IPS-18c (cell line): ENCODE results near the gene CC2D1A.

ENCODE experiments used
- H3K4me3 ChIP-seq: 2 replicates; pipeline ENCODE4 v1.7.0; 2013; ENCODE audit warnings: low read depth, mild to moderate bottlenecking, low read length, moderate library complexity; ENCODE audit not compliant: insufficient read depth
- H3K9me3 ChIP-seq: one replicate; pipeline ENCODE4 v1.6.1; 2013; ENCODE audit warnings: mild to moderate bottlenecking, low read length, moderate library complexity; ENCODE audit not compliant: control insufficient read depth, insufficient read depth

Gene CC2D1A

DNA sequence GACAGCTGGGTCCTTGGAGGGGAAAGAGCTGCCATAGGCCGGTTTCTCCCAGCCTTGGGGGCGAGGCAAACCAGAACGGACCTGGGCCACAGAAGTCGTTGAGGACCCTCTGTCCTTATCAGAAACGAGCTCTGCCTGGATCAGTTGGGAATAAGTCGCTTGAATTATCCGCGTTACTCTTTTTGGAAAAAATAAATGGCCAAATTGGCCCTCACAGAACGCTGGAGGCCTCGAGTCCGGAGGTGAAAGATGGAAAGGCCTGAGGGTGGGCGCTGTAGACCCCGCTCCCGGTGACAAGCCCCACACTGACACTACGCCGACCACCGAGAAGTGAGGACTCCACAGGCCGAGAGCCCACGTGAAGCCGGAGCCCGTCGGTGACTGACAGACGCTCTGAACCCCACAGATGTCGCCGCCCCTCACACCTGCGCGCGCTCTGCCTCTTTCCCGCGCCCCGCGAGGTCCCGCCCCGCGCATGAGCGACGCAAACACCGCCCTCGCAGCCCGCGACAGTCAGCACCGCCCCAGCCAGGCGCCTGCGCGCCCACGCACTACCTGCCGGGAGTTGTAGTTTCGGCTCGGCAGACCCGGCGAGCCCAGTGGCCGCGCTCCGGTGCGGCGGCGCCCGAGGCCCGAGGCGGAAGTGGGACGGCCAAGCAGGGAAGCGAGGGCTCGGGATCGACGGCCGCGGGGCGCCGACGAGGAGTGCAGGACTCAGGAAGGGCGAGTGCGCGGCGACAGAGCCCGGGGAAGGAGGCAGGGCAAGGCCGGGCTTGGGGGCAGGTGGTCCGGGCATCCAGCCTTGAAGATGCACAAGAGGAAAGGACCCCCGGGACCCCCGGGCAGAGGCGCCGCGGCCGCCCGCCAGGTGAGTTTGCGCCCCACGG is at the start of gene CC2D1A, which contains the start of gene BRME1:
Gene CC2D1A (plus strand): TSS at position 568 of the 887 bp plus-strand sequence. CDS start 241 bp downstream, at position 809.
Gene BRME1 (minus strand): TSS at position 484 of the 887 bp plus-strand sequence. CDS start 1,225 bp downstream, outside the sequence.
- no peaks in the 10 kb centered on the region for H3K9me3 ChIP-seq
- peak within 1 kb of the TSS; percentile 82 for H3K4me3 ChIP-seq

GRCh38 chr19:13856497-13856896 is 49.5 kb upstream of the CC2D1A start:
- H3K9me3 ChIP-seq: no peaks in the 10 kb centered on the region
- H3K4me3 ChIP-seq: no peak overlapping the region

- Histone ChIP-seq H3K9me3 (no peaks in the 10 kb centered on the region), H3K4me3 (no peak overlapping the region)
Observed at GRCh38 chr19:13859361-13859880, 46.6 kb upstream of the CC2D1A start.

- H3K9me3 ChIP-seq: no peaks in the 10 kb centered on the region
- no peak overlapping the region for H3K4me3 ChIP-seq
Observed at GRCh38 chr19:13860679-13861391, 45.2 kb upstream of the CC2D1A start.

DNA sequence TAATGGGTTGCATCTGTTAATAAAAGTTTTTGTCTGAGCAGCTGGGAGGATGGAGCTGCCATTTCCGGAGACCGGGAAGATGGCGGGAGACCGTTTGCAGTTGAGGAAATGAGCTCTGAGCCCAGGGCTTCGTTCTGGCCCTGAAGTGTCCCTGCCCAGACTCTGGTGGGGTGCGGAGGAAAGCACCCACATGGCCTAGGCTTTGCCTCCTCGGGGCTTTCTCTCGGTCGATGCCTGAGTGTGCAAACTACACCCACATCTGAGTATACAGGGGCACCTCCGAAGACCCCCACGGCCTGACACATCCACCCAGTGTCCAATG is 44.6 kb upstream of the CC2D1A start:
- H3K4me3 ChIP-seq: no peak overlapping the region

GRCh38 chr19:13861714-13862531 is 44.1 kb upstream of the CC2D1A start:
- Histone ChIP-seq H3K9me3 (no peaks in the 10 kb centered on the region), H3K4me3 (peak overlapping the region; percentile 58; the same call in 1 of the 2 replicates)

More for the DNA sequence above, 44.6 kb upstream of the CC2D1A start:
- H3K9me3 ChIP-seq: no peaks in the 10 kb centered on the region

- no peak overlapping the region for H3K4me3 ChIP-seq
- H3K9me3 ChIP-seq: no peaks in the 10 kb centered on the region
Observed at GRCh38 chr19:13864046-13864666, 41.8 kb upstream of the CC2D1A start.

- H3K4me3 ChIP-seq: peak overlapping the region; percentile 45
- H3K9me3 ChIP-seq: no peaks in the 10 kb centered on the region
Observed at GRCh38 chr19:13864667-13865570, 41.1 kb upstream of the CC2D1A start.

GRCh38 chr19:13865571-13866462 is 40.2 kb upstream of the CC2D1A start:
- peak overlapping the region; percentile 45 for H3K4me3 ChIP-seq
- H3K9me3 ChIP-seq: no peaks in the 10 kb centered on the region

GRCh38 chr19:13866463-13867046 is 39.4 kb upstream of the CC2D1A start:
- Histone ChIP-seq H3K4me3 (peak overlapping the region; percentile 45; the same call in 1 of the 2 replicates), H3K9me3 (no peaks in the 10 kb centered on the region)

DNA sequence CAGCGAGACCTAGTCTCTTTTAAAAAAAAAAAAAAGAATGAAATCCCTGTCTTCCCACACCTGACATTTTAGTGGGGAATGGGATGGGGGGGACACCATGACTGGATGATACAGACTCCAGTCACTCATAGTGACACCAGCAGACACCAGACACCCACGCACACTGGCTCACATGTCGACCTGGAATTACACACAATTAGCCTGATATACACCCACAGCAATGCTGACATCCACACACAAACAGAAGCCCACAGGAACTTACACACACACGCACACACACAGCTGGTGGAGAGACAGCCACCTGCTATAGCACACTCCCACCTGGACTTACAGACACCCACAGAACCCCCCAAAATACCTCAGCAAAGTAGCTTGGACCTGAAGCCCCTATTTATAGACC is 37.3 kb upstream of the CC2D1A start:
- H3K4me3 ChIP-seq: no peak overlapping the region
- no peaks in the 10 kb centered on the region for H3K9me3 ChIP-seq

DNA sequence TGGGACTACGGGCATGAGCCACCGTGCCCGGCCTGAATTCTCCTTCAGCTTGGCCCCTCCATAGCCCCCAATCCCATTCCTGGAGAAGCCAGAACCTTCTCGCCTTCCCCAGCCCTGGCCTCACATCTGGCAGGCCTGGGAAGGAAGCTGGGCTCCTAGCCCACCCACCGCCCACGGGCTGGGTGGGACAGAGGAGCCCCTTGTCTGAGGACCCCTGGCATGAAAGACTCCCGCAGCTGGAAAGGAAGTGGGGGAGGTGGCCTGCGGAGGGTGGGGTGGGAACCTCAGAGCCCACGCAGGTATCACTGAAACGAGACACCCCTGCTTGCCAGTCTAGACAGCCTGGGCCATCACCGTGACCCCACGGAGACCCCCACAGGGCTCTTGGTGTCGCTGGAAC is 36.7 kb upstream of the CC2D1A start:
- Histone ChIP-seq H3K9me3 (no peaks in the 10 kb centered on the region), H3K4me3 (no peak overlapping the region)

- Histone ChIP-seq H3K4me3 (no peak overlapping the region), H3K9me3 (no peaks in the 10 kb centered on the region)
Observed at GRCh38 chr19:13870873-13871272, 35.1 kb upstream of the CC2D1A start.

GRCh38 chr19:13872339-13872694 is 33.7 kb upstream of the CC2D1A start:
- no peaks in the 10 kb centered on the region for H3K9me3 ChIP-seq
- no peak overlapping the region; the same call in 1 of the 2 replicates for H3K4me3 ChIP-seq
